PC-9 (cell line): ENCODE results near the gene PTPRA.

Experiments
- CTCF ChIP-seq: fragments of 200-600 bp; sonication (generic); conservative IDR thresholded peaks from 2 replicates; pipeline ENCODE4 v1.6.1; 2017; ENCODE audit warnings: mixed run types, antibody characterized with exemption, mild to moderate bottlenecking, moderate library complexity
- EZH2 ChIP-seq: fragments of 200-600 bp; sonication (generic); IDR thresholded peaks from 2 replicates; pipeline ENCODE4 v1.8.0; 2017; ENCODE audit warnings: antibody characterized with exemption, low read depth

- TF ChIP-seq CTCF (no peak), EZH2 (no peak)
Measured at GRCh38 chr20:3088031-3088430, 214.8 kb downstream of the PTPRA start.
